Esophagus squamous epithelium (tissue), 4 donors: ENCODE measurements around the gene FXYD5.

ENCODE experiments used
- POLR2A ChIP-seq, 4 donors: fragments of 450-650 bp; IDR thresholded peaks; one replicate each; pipeline ENCODE4 v1.6.1; 2017; ENCODE audit warnings: antibody characterized with exemption in 4 of 4, mild to moderate bottlenecking in 4 of 4, moderate library complexity in 3 of 4
- TF ChIP-seq, protein P1 (sequence below), 6 experiments: fragments of 450-650 bp in 4 of 6; fragments of 200-600 bp in 2 of 6; sonication (generic) in 2 of 6; IDR thresholded peaks; one replicate each; pipeline ENCODE4 v1.5.1; 2016 to 2019; ENCODE audit warnings: antibody characterized with exemption in 6 of 6, mild to moderate bottlenecking in 4 of 6, moderate library complexity in 4 of 6

DNA sequence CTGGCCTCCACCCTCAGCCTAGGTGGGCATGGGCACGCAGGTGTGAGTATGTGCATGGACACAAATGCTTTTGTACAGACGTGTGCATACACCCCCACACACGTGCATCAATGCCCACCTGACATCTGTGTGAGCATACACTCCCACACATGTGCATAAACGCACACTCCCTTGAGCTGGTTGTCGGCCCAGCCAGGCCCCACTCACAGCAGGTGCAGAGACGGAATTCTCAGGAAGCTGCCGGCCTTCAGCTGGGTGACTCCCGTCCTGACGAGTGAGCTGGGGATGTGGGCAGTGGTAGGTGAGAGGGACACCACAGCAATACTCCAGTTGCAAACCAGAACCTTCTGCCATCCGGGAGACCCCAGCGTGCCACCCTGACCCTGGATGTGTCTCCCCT, 20.7 kb upstream of the FXYD5 start:
- TF ChIP-seq, protein P1, sequence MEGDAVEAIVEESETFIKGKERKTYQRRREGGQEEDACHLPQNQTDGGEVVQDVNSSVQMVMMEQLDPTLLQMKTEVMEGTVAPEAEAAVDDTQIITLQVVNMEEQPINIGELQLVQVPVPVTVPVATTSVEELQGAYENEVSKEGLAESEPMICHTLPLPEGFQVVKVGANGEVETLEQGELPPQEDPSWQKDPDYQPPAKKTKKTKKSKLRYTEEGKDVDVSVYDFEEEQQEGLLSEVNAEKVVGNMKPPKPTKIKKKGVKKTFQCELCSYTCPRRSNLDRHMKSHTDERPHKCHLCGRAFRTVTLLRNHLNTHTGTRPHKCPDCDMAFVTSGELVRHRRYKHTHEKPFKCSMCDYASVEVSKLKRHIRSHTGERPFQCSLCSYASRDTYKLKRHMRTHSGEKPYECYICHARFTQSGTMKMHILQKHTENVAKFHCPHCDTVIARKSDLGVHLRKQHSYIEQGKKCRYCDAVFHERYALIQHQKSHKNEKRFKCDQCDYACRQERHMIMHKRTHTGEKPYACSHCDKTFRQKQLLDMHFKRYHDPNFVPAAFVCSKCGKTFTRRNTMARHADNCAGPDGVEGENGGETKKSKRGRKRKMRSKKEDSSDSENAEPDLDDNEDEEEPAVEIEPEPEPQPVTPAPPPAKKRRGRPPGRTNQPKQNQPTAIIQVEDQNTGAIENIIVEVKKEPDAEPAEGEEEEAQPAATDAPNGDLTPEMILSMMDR (IDR thresholded peaks at IDR 0.05) = no peak
- TF ChIP-seq POLR2A (IDR thresholded peaks at IDR 0.05) = no peak
